ENCODE data around the gene NDUFA6. TPM values are rescaled to one million over a fixed set of nuclear protein-coding genes. Genes with fewer than 3 reads are reported as not detected.
"Not testable (repeated sequence)": the region's sequence is repeated elsewhere in the genome, so short reads cannot be mapped to it uniquely, and the experiment has no call there.

The NDUFA6 gene
- total RNA-seq, 2 experiments from 2014 or later: 85.9 to 89.8 TPM

DNA sequence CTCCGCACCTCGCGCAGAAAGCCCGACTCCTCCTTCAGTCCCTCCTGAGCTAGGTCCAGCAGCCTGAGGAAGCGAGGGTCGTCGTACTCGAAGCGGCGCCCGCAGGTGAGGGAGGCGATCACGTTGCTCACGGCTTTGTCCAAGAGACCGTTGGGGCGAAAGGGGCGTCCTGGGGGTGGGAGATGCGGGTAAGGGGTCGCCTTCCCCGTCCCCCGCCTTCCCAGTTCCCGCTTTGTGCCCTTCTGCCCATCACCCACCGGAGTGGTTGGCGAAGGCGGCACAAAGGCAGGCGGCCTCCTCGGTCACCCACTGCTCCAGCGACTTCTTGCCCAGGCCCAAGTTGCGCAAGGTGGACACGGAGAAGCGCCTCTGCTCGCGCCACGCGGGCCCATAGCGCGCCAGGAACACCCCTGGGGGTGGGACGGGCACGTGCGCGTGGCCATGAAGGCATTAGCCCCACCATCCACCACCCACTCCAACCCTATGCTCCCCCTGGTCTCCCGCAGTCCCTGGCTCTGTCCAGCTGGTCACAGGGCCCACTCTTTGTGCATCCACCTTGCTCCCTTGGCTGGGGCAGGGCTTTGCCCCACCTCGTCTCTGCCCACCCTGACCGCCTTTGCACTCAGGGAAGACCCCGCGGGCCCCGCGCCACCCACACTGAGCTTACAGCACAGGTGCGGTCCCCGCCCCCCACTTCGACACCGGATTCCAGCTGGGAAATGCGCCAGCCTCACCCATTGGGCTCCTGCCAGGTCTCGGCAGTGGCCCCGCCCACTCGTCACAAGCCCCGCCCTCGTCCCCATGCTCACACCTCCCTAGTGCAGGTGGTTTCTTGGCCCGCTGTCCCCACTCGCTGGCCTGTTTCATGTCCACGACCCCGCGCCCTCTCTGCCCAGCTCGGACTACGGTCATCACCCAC is 38.5 kb upstream of the NDUFA6 start:
- H3K27me3 Mint-ChIP-seq; CTCF ChIA-PET; H3K9me3 Mint-ChIP-seq; H3K4me3 Mint-ChIP-seq; H3K27ac Mint-ChIP-seq; H3K36me3 Mint-ChIP-seq (ENCODE audit: low read depth); H3K4me1 Mint-ChIP-seq; POLR2A ChIA-PET: not testable (repeated sequence)
- DNase-seq: peak; percentile 30

- H3K4me1 Mint-ChIP-seq, H3K9me3 Mint-ChIP-seq, POLR2A ChIA-PET: not testable (repeated sequence)
Measured at GRCh38 chr22:42128007-42128406, 37.4 kb upstream of the NDUFA6 start.

DNA sequence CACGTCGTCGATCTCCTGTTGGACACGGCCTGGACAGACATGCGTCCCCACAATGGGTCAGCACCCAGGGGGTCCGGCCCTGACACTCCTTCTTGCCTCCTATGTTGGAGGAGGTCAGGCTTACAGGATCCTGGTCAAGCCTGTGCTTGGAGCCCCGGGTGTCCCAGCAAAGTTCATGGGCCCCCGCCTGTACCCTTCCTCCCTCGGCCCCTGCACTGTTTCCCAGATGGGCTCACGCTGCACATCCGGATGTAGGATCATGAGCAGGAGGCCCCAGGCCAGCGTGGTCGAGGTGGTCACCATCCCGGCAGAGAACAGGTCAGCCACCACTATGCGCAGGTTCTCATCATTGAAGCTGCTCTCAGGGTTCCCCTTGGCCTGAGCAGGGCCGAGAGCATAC is 37.0 kb upstream of the NDUFA6 start:
- Mint-ChIP-seq H3K4me1 (no peaks in the 10 kb centered on the region), H3K4me3 (no peak overlapping the region), H3K9me3 (no peaks in the 10 kb centered on the region), H3K27me3 (no peaks in the 10 kb centered on the region), H3K36me3 (ENCODE audit: low read depth) (no peaks in the 10 kb centered on the region), H3K27ac (no peak overlapping the region)
- no peak for DNase-seq
- POLR2A ChIA-PET: no interaction called here
- CTCF ChIA-PET: no interaction called here

More at GRCh38 chr22:42128007-42128406, 37.4 kb upstream of the NDUFA6 start:
- DNase-seq; H3K27me3 Mint-ChIP-seq; H3K27ac Mint-ChIP-seq; H3K36me3 Mint-ChIP-seq (ENCODE audit: low read depth); H3K4me3 Mint-ChIP-seq; CTCF ChIA-PET: not testable (repeated sequence)

DNA sequence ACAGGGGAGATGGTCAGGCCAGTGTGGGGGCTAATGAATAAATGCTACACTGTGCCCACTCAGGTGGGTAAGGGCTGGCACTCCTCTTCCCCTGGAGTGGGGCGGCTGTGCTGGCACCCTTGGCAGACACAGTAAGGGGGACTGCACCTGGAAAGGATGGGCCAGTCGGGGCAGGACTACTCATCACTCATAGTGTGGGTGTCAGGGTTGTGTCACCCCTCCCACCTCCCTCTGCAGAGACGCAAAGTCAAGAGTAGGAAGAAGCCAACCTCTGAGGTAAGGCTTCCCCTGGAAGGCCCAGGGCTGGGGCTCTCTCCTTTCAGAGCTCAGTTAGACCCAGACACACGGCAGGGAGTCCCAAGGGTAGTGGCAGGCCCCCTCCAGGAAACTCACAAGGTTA is 33.0 kb upstream of the NDUFA6 start:
- peaks cover 37% of the 10 kb centered on the region for H3K4me1 Mint-ChIP-seq
- H3K36me3 Mint-ChIP-seq (ENCODE audit: low read depth); DNase-seq; POLR2A ChIA-PET; H3K27me3 Mint-ChIP-seq; H3K4me3 Mint-ChIP-seq; H3K9me3 Mint-ChIP-seq; CTCF ChIA-PET; H3K27ac Mint-ChIP-seq: not testable (repeated sequence)

GRCh38 chr22:42120231-42121021 is 29.9 kb upstream of the NDUFA6 start:
- peak; percentile 57 for DNase-seq
- H3K27me3 Mint-ChIP-seq, H3K9me3 Mint-ChIP-seq, POLR2A ChIA-PET: not testable (repeated sequence)
- CTCF ChIA-PET: interaction anchor here (0.5 to 1.1 kb wide), 3 partner anchors 30 to 157 kb away, joined by 3 to 4 read pairs (median 4); partner anchors contain the start of gene NDUFA6
- Mint-ChIP-seq H3K4me1 (peaks cover 40% of the 10 kb centered on the region), H3K27ac (peak overlapping the region; percentile 90), H3K4me3 (peak overlapping the region; percentile 65), H3K36me3 (ENCODE audit: low read depth) (peaks cover 15% of the 10 kb centered on the region)

DNA sequence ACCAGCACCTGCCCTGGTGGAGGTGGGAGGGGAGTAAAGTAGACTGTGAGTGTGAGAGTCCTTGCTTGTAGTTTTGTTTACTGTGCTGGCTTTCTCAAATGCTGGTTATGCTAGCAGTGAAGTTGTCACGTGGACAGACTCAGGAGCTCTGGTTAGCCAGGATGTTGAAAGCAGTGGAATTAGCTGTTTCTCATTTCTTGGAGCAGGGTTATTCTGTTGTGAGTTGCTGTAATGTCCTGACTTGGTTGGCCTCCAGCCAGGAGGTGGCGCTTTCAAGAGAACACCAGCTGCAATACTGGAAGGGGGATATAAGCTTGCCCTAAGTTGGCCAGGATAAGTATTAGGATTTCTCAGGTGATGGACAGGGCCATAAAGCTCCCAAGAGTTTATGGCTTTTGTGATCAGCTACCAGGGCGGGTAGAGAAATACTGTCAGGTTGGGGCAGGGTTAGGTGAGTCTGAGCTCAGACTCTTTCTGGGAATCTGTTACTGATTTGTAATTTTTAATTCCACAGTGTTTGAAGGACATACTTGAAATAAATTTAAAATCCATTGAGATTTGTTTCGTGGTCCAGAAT is 26.4 kb upstream of the NDUFA6 start:
- CTCF ChIA-PET: interaction anchor here (0.9 to 2.7 kb wide), 4 partner anchors 14 to 420 kb away, joined by 3 to 10 read pairs (median 3); partner anchors contain the start of gene NDUFA6
- no peak overlapping the region for H3K4me3 Mint-ChIP-seq
- DNase-seq: no peak
- peaks cover 19% of the 10 kb centered on the region for H3K36me3 Mint-ChIP-seq (ENCODE audit: low read depth)
- no peaks in the 10 kb centered on the region for H3K27me3 Mint-ChIP-seq
- H3K4me1 Mint-ChIP-seq: peaks cover 34% of the 10 kb centered on the region
- peaks cover 14% of the 10 kb centered on the region for H3K9me3 Mint-ChIP-seq
- H3K27ac Mint-ChIP-seq: no peak overlapping the region
- POLR2A ChIA-PET: no interaction called here

- H3K27ac Mint-ChIP-seq, H3K4me3 Mint-ChIP-seq, H3K27me3 Mint-ChIP-seq, POLR2A ChIA-PET, DNase-seq: not testable (repeated sequence)
- Mint-ChIP-seq H3K4me1 (peaks cover 20% of the 10 kb centered on the region), H3K9me3 (peaks cover 14% of the 10 kb centered on the region), H3K36me3 (ENCODE audit: low read depth) (peaks cover 19% of the 10 kb centered on the region)
- CTCF ChIA-PET: interaction anchor here (0.6 kb wide), 1 partner anchor 173 kb away, joined by 3 read pairs; no protein-coding TSS in a partner anchor
Measured at GRCh38 chr22:42115420-42115830, 24.9 kb upstream of the NDUFA6 start.

- ChIA-PET CTCF (no interaction called here), POLR2A (no interaction called here)
- Mint-ChIP-seq H3K36me3 (ENCODE audit: low read depth) (peaks cover 19% of the 10 kb centered on the region), H3K4me1 (peaks cover 13% of the 10 kb centered on the region), H3K9me3 (peaks cover 14% of the 10 kb centered on the region), H3K27ac (no peak overlapping the region), H3K27me3 (no peaks in the 10 kb centered on the region), H3K4me3 (no peak overlapping the region)
- DNase-seq: no peak
Measured at GRCh38 chr22:42114721-42115120, 24.1 kb upstream of the NDUFA6 start.

GRCh38 chr22:42112793-42113192 is 22.2 kb upstream of the NDUFA6 start:
- POLR2A ChIA-PET: not testable (repeated sequence)

GRCh38 chr22:42111798-42112197 is 21.2 kb upstream of the NDUFA6 start:
- H3K4me1 Mint-ChIP-seq: peaks cover 1% of the 10 kb centered on the region
- ChIA-PET POLR2A (no interaction called here), CTCF (interaction anchor here (0.6 to 1.7 kb wide), 3 partner anchors 8 to 208 kb away, joined by 3 to 4 read pairs (median 3); no protein-coding TSS in a partner anchor)
- DNase-seq: no peak
- H3K27me3 Mint-ChIP-seq: no peaks in the 10 kb centered on the region
- no peak overlapping the region for H3K4me3 Mint-ChIP-seq
- no peak overlapping the region for H3K27ac Mint-ChIP-seq
- H3K9me3 Mint-ChIP-seq: peaks cover 14% of the 10 kb centered on the region
- H3K36me3 Mint-ChIP-seq (ENCODE audit: low read depth): peaks cover 12% of the 10 kb centered on the region

More at GRCh38 chr22:42112793-42113192, 22.2 kb upstream of the NDUFA6 start:
- peaks cover 14% of the 10 kb centered on the region for H3K9me3 Mint-ChIP-seq
- H3K27ac Mint-ChIP-seq, H3K27me3 Mint-ChIP-seq, H3K4me3 Mint-ChIP-seq, H3K4me1 Mint-ChIP-seq, DNase-seq: not testable (repeated sequence)
- peaks cover 17% of the 10 kb centered on the region for H3K36me3 Mint-ChIP-seq (ENCODE audit: low read depth)
- CTCF ChIA-PET: interaction anchor here (0.8 to 1.7 kb wide), 5 partner anchors 9 to 207 kb away, joined by 3 to 5 read pairs (median 4); partner anchors contain the start of gene NDUFA6

DNA sequence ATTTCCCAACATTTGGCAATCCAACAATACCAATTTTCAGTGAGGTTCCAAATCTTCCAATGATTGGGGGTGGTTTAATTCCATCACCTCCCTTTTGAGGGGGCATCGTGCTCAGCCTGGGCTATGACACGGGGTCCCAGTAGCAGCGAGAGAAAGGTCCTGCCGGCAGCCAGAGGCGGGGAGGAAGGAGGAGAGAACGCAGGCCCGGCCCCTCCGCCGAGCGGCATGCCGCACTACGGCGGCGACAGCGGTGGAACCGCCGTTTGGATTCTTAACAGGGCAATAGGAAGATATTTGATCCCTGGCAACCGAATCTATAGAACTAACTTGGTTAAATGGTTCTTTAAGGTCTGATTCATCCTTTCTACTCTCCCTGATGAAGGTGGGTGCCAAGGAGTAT is 18.3 kb upstream of the NDUFA6 start:
- no peak for DNase-seq
- H3K4me1 Mint-ChIP-seq: no peaks in the 10 kb centered on the region
- ChIA-PET CTCF (interaction anchor here (0.9 to 1.2 kb wide), 2 partner anchors 11 to 336 kb away, joined by 3 to 5 read pairs; no protein-coding TSS in a partner anchor), POLR2A (no interaction called here)
- H3K27me3 Mint-ChIP-seq: no peaks in the 10 kb centered on the region
- no peak overlapping the region for H3K27ac Mint-ChIP-seq
- peaks cover 6% of the 10 kb centered on the region for H3K36me3 Mint-ChIP-seq (ENCODE audit: low read depth)
- H3K9me3 Mint-ChIP-seq: peaks cover 16% of the 10 kb centered on the region
- H3K4me3 Mint-ChIP-seq: no peak overlapping the region

GRCh38 chr22:42104332-42104860 is 13.8 kb upstream of the NDUFA6 start:
- H3K27ac Mint-ChIP-seq, DNase-seq, POLR2A ChIA-PET, H3K4me3 Mint-ChIP-seq, H3K27me3 Mint-ChIP-seq, H3K4me1 Mint-ChIP-seq: not testable (repeated sequence)
- Mint-ChIP-seq H3K36me3 (ENCODE audit: low read depth) (peaks cover 23% of the 10 kb centered on the region), H3K9me3 (peaks cover 31% of the 10 kb centered on the region)
- CTCF ChIA-PET: interaction anchor here (1.1 to 2.7 kb wide), 2 partner anchors 8 to 13 kb away, joined by 3 to 11 read pairs; partner anchors contain the start of gene NDUFA6
